Activated T-helper 2 cell treated with anti-CD3 and anti-CD28 coated beads, Interferon-gamma antibody, Interleukin-2, Interleukin-4, amounts not matched to agents 10 μg/mL and 5 μg/mL and 100 μg/mL, durations not matched to agents 14 hours and 24 hours and 36 hours (primary cell): ENCODE measurements around the gene KRTAP4-4. TPM values are rescaled to one million over a fixed set of nuclear protein-coding genes. Genes with fewer than 3 reads are reported as not detected.
"Not testable (repeated sequence)": the region's sequence is repeated elsewhere in the genome, so short reads cannot be mapped to it uniquely, and the experiment has no call there.

Experiments used
- DNase-seq: peaks from one replicate; pipeline ENCODE4 v3.0.0; 2021; ENCODE audit warnings: low spot score
- H3K27ac Mint-ChIP-seq: one replicate; pipeline ENCODE4 v1.8.0; 2021; ENCODE audit warnings: mixed read lengths
- H3K27me3 Mint-ChIP-seq: one replicate; pipeline ENCODE4 v1.8.0; 2021; ENCODE audit warnings: low read depth, mixed read lengths
- H3K36me3 Mint-ChIP-seq: one replicate; pipeline ENCODE4 v1.8.0; 2021; ENCODE audit warnings: low read depth, mixed read lengths
- H3K4me1 Mint-ChIP-seq: one replicate; pipeline ENCODE4 v1.8.0; 2021; ENCODE audit warnings: low read depth, mixed read lengths
- H3K4me3 Mint-ChIP-seq: one replicate; pipeline ENCODE4 v1.8.0; 2021; ENCODE audit warnings: low read depth, mild to moderate bottlenecking, moderate library complexity, mixed read lengths
- H3K9me3 Mint-ChIP-seq: one replicate; pipeline ENCODE4 v1.8.0; 2021; ENCODE audit warnings: mixed read lengths
- intact Hi-C: fragments of 100-400 bp; cut with micrococcal nuclease; formaldehyde crosslinking; loops from one replicate; pipeline ENCODE4 v1.15.1; 2023
- total RNA-seq: library from RNA; stranded (reverse); gene quantifications from 2 replicates; pipeline ENCODE4 v1.2.3, GENCODE V29; 2022

The KRTAP4-4 gene
- total RNA-seq, 1 donor from 2014 or later: not detected

- H3K27ac Mint-ChIP-seq, intact Hi-C loops: not testable (repeated sequence)
These were observed 40.6 kb downstream of the KRTAP4-4 start for GRCh38 chr17:41119696-41120690.

GRCh38 chr17:41118721-41119120 is 41.8 kb downstream of the KRTAP4-4 start:
- Mint-ChIP-seq H3K36me3 (no peaks in the 10 kb centered on the region), H3K27me3 (peaks cover 7% of the 10 kb centered on the region), H3K27ac (no peak overlapping the region), H3K4me3 (no peak overlapping the region), H3K4me1 (peaks cover 3% of the 10 kb centered on the region), H3K9me3 (no peaks in the 10 kb centered on the region)
- intact Hi-C loops: no loop called here
- DNase-seq: no peak

More at GRCh38 chr17:41119696-41120690, 40.6 kb downstream of the KRTAP4-4 start:
- H3K4me3 Mint-ChIP-seq, H3K9me3 Mint-ChIP-seq, DNase-seq, H3K4me1 Mint-ChIP-seq, H3K36me3 Mint-ChIP-seq: not testable (repeated sequence)
- peaks cover 11% of the 10 kb centered on the region for H3K27me3 Mint-ChIP-seq

GRCh38 chr17:41117846-41118386 is 42.6 kb downstream of the KRTAP4-4 start, which contains the start of gene KRTAP4-11:
TSS of gene KRTAP4-11 (minus strand) at chr17:41118373. CDS start at chr17:41118315, 58 bp downstream.
- H3K27ac Mint-ChIP-seq, intact Hi-C loops, H3K36me3 Mint-ChIP-seq, H3K27me3 Mint-ChIP-seq, H3K9me3 Mint-ChIP-seq, DNase-seq, H3K4me1 Mint-ChIP-seq, H3K4me3 Mint-ChIP-seq: not testable (repeated sequence)

- Mint-ChIP-seq H3K4me1 (peaks cover 3% of the 10 kb centered on the region), H3K27me3 (peaks cover 1% of the 10 kb centered on the region), H3K27ac (no peak overlapping the region), H3K36me3 (no peaks in the 10 kb centered on the region), H3K9me3 (peaks cover 2% of the 10 kb centered on the region), H3K4me3 (no peak overlapping the region)
- no peak for DNase-seq
- intact Hi-C loops: no loop called here
These were observed 44.3 kb downstream of the KRTAP4-4 start for GRCh38 chr17:41116297-41116696.

- Mint-ChIP-seq H3K9me3 (peaks cover 6% of the 10 kb centered on the region), H3K27ac (no peak overlapping the region), H3K4me3 (no peak overlapping the region), H3K27me3 (peaks cover 5% of the 10 kb centered on the region), H3K4me1 (no peaks in the 10 kb centered on the region), H3K36me3 (no peaks in the 10 kb centered on the region)
- intact Hi-C loops: no loop called here
- DNase-seq: no peak
These were observed 49.2 kb downstream of the KRTAP4-4 start for GRCh38 chr17:41111151-41111885.

Other genes with a start within 250 kb of the KRTAP4-4 start
- gene KRT23, start 223.1 kb downstream of the KRTAP4-4 start, total RNA-seq: not detected in 2 replicates
- not detected in 2 replicates for gene KRT39, start 193.8 kb downstream of the KRTAP4-4 start, total RNA-seq
- gene KRT40, start 176.4 kb downstream of the KRTAP4-4 start, total RNA-seq: not detected in 2 replicates
- not detected in 2 replicates for gene KRTAP3-3, start 166.6 kb downstream of the KRTAP4-4 start, total RNA-seq
- not detected in 2 replicates for gene KRTAP3-2, start 160.8 kb downstream of the KRTAP4-4 start, total RNA-seq
- gene KRTAP3-1, start 151.6 kb downstream of the KRTAP4-4 start, total RNA-seq: not detected in 2 replicates
- gene KRTAP1-5, start 133.5 kb downstream of the KRTAP4-4 start, total RNA-seq: not detected in 2 replicates
- gene KRTAP1-4, start 130.6 kb downstream of the KRTAP4-4 start, total RNA-seq: not detected in 2 replicates
- gene KRTAP1-3, start 125.9 kb downstream of the KRTAP4-4 start, total RNA-seq: not detected in 2 replicates
- not detected in 2 replicates for gene KRTAP1-1, start 119.3 kb downstream of the KRTAP4-4 start, total RNA-seq
- gene KRTAP2-1, start 113.4 kb downstream of the KRTAP4-4 start, total RNA-seq: not detected in 2 replicates
- not detected in 2 replicates for gene KRTAP2-2, start 105.5 kb downstream of the KRTAP4-4 start, total RNA-seq
- gene KRTAP2-3, start 100.6 kb downstream of the KRTAP4-4 start, total RNA-seq: not detected in 2 replicates
- gene KRTAP2-4, start 94.9 kb downstream of the KRTAP4-4 start, total RNA-seq: not detected in 2 replicates
- not detected in 2 replicates for gene KRTAP4-7, start 76.6 kb downstream of the KRTAP4-4 start, total RNA-seq
- gene KRTAP4-8, start 62.6 kb downstream of the KRTAP4-4 start, total RNA-seq: not detected in 2 replicates
- not detected in 2 replicates for gene KRTAP4-16, start 58.5 kb downstream of the KRTAP4-4 start, total RNA-seq
- not detected in 2 replicates for gene KRTAP4-9, start 55.4 kb downstream of the KRTAP4-4 start, total RNA-seq
- not detected in 2 replicates for gene KRTAP4-11, start 42.4 kb downstream of the KRTAP4-4 start, total RNA-seq
- gene KRTAP4-12, start 36.6 kb downstream of the KRTAP4-4 start, total RNA-seq: not detected in 2 replicates
- gene KRTAP4-6, start 20.2 kb downstream of the KRTAP4-4 start, total RNA-seq: not detected in 2 replicates
- gene KRTAP4-5, start 10.9 kb downstream of the KRTAP4-4 start, total RNA-seq: not detected in 2 replicates
- not detected in 2 replicates for gene KRTAP4-3, start 7.5 kb upstream of the KRTAP4-4 start, total RNA-seq
- not detected in 2 replicates for gene KRTAP4-2, start 17.5 kb upstream of the KRTAP4-4 start, total RNA-seq
- not detected in 2 replicates for gene KRTAP4-1, start 24.2 kb upstream of the KRTAP4-4 start, total RNA-seq
- gene KRTAP9-1, start 29.1 kb upstream of the KRTAP4-4 start, total RNA-seq: not detected in 2 replicates
- not detected in 2 replicates for gene KRTAP9-2, start 65.9 kb upstream of the KRTAP4-4 start, total RNA-seq
- not detected in 2 replicates for gene KRTAP9-3, start 71.7 kb upstream of the KRTAP4-4 start, total RNA-seq
- not detected in 2 replicates for gene KRTAP9-8, start 77.3 kb upstream of the KRTAP4-4 start, total RNA-seq
- gene KRTAP9-4, start 88.9 kb upstream of the KRTAP4-4 start, total RNA-seq: not detected in 2 replicates
- not detected in 2 replicates for gene KRTAP9-9, start 94.6 kb upstream of the KRTAP4-4 start, total RNA-seq
- not detected in 2 replicates for gene KRTAP9-6, start 104.6 kb upstream of the KRTAP4-4 start, total RNA-seq
- gene KRTAP9-7, start 115.0 kb upstream of the KRTAP4-4 start, total RNA-seq: not detected in 2 replicates
- not detected in 2 replicates for gene KRTAP29-1, start 142.1 kb upstream of the KRTAP4-4 start, total RNA-seq
- not detected in 2 replicates for gene KRTAP16-1, start 148.6 kb upstream of the KRTAP4-4 start, total RNA-seq
- not detected in 2 replicates for gene KRTAP17-1, start 155.0 kb upstream of the KRTAP4-4 start, total RNA-seq
- not detected in 2 replicates for gene KRT33A, start 190.1 kb upstream of the KRTAP4-4 start, total RNA-seq
- gene KRT33B, start 209.1 kb upstream of the KRTAP4-4 start, total RNA-seq: not detected in 2 replicates
- gene KRT34, start 221.6 kb upstream of the KRTAP4-4 start, total RNA-seq: not detected in 2 replicates
- not detected in 2 replicates for gene KRT31, start 236.9 kb upstream of the KRTAP4-4 start, total RNA-seq